Activated CD8-positive, alpha-beta memory T cell treated with anti-CD3 and anti-CD28 coated beads, Interleukin-2, amount 50 U/mL, for 1 hour (primary cell): ENCODE data around the gene RTBDN.

ENCODE experiments used
- DNase-seq: peaks from one replicate; pipeline ENCODE4 v3.0.0-alpha.2; 2020; ENCODE audit errors: extremely low read depth

Gene RTBDN

GRCh38 chr19:12834566-12834943 is at the start of gene RTBDN:
RTBDN (minus strand) TSS chr19:12834579; CDS start chr19:12829979, 4,600 bp downstream.
- no peak for DNase-seq

- DNase-seq: no peak
These were observed 48.2 kb upstream of the RTBDN start for GRCh38 chr19:12882589-12882988.

- peak; percentile 64 for DNase-seq
These were observed 46.9 kb upstream of the RTBDN start, which contains the start of gene DNASE2 for GRCh38 chr19:12881172-12881808. DNASE2 (minus strand) TSS chr19:12881449; CDS start chr19:12881375, 74 bp downstream.

GRCh38 chr19:12880551-12881171 is 46.3 kb upstream of the RTBDN start:
- no peak for DNase-seq

- no peak for DNase-seq
These were observed 40.7 kb upstream of the RTBDN start for GRCh38 chr19:12875086-12875485.

- no peak for DNase-seq
These were observed 39.7 kb upstream of the RTBDN start for GRCh38 chr19:12873891-12874745.

GRCh38 chr19:12872941-12873890 is 38.8 kb upstream of the RTBDN start:
- DNase-seq: no peak

GRCh38 chr19:12872255-12872654 is 37.9 kb upstream of the RTBDN start:
- no peak for DNase-seq

- DNase-seq: no peak
These were observed 37.3 kb upstream of the RTBDN start for GRCh38 chr19:12871681-12872080.

- no peak for DNase-seq
These were observed 34.2 kb upstream of the RTBDN start for GRCh38 chr19:12868540-12869112.

GRCh38 chr19:12867120-12868099 is 33.0 kb upstream of the RTBDN start:
- no peak for DNase-seq

- DNase-seq: no peak
These were observed 32.2 kb upstream of the RTBDN start for GRCh38 chr19:12866416-12867119.

GRCh38 chr19:12865746-12866415 is 31.5 kb upstream of the RTBDN start:
- DNase-seq: no peak

- no peak for DNase-seq
These were observed 30.6 kb upstream of the RTBDN start for GRCh38 chr19:12864721-12865715.

GRCh38 chr19:12864143-12864542 is 29.8 kb upstream of the RTBDN start:
- DNase-seq: no peak

GRCh38 chr19:12859546-12859945 is 25.2 kb upstream of the RTBDN start:
- DNase-seq: no peak
